ENCODE measurements around the gene ENTPD1. TPM values are rescaled to one million over a fixed set of nuclear protein-coding genes. Genes with fewer than 3 reads are reported as not detected.

The ENTPD1 gene
- total and polyA plus RNA-seq, 2 experiments from 2014 or later = 1.5 to 8.9 TPM

GRCh38 chr10:95809370-95810197, 53.6 kb downstream of the ENTPD1 start:
- no peaks in the 10 kb centered on the region for H3K9me2 ChIP-seq (replicated peaks; ENCODE audit: insufficient read depth)
- no peak overlapping the region for H2AFZ ChIP-seq
- H3K27ac ChIP-seq = no peak overlapping the region
- no peaks in the 10 kb centered on the region for H3K79me2 ChIP-seq
- no peaks in the 10 kb centered on the region for H3K36me3 ChIP-seq (replicated peaks; ENCODE audit: insufficient read depth, low read depth)
- H3K9me3 ChIP-seq (ENCODE audit: low read depth) = no peaks in the 10 kb centered on the region
- no peak overlapping the region for H3K4me3 ChIP-seq
- no peaks in the 10 kb centered on the region for H3K27me3 ChIP-seq
- H3K4me2 ChIP-seq = no peak overlapping the region
- no peak for DNase-seq (ENCODE audit: low spot score)
- H3K4me1 ChIP-seq (ENCODE audit: insufficient read depth) = no peaks in the 10 kb centered on the region
- WGBS (ENCODE audit: low lambda C conversion rate, missing lambda C conversion rate) = 95% methylated on average over 15 of the region's 64 CpGs
- no peak for TF ChIP-seq EZH2phosphoT487 (IDR thresholded peaks at IDR 0.05; ENCODE audit: low read depth, severe bottlenecking, unreplicated experiment)
- TF ChIP-seq CTCF (IDR thresholded peaks at IDR 0.05; ENCODE audit: poor library complexity) = no peak
- TF ChIP-seq EZH2 (IDR thresholded peaks at IDR 0.05; ENCODE audit: borderline replicate concordance) = no peak
- H4K20me1 ChIP-seq (ENCODE audit: insufficient read depth, poor library complexity, severe bottlenecking) = no peaks in the 10 kb centered on the region

- Histone ChIP-seq H3K79me2 (no peaks in the 10 kb centered on the region), H3K4me2 (no peak overlapping the region), H2AFZ (no peak overlapping the region), H3K36me3 (replicated peaks; ENCODE audit: insufficient read depth, low read depth) (no peaks in the 10 kb centered on the region), H3K9me3 (ENCODE audit: low read depth) (no peaks in the 10 kb centered on the region), H3K4me3 (no peak overlapping the region), H3K27ac (no peak overlapping the region), H3K27me3 (no peaks in the 10 kb centered on the region), H3K4me1 (ENCODE audit: insufficient read depth) (no peaks in the 10 kb centered on the region), H3K9me2 (replicated peaks; ENCODE audit: insufficient read depth) (no peaks in the 10 kb centered on the region), H4K20me1 (ENCODE audit: insufficient read depth, poor library complexity, severe bottlenecking) (no peaks in the 10 kb centered on the region)
- no peak for TF ChIP-seq CTCF (IDR thresholded peaks at IDR 0.05; ENCODE audit: poor library complexity)
- no peak for TF ChIP-seq EZH2phosphoT487 (IDR thresholded peaks at IDR 0.05; ENCODE audit: low read depth, severe bottlenecking, unreplicated experiment)
- TF ChIP-seq EZH2 (IDR thresholded peaks at IDR 0.05; ENCODE audit: borderline replicate concordance) = no peak
- WGBS (ENCODE audit: low lambda C conversion rate, missing lambda C conversion rate) = 86% methylated on average over 12 of the region's 20 CpGs
- DNase-seq (ENCODE audit: low spot score) = no peak
These were observed 54.4 kb downstream of the ENTPD1 start for GRCh38 chr10:95810198-95810976.

- H3K4me1 ChIP-seq (ENCODE audit: insufficient read depth) = no peaks in the 10 kb centered on the region
- TF ChIP-seq EZH2phosphoT487 (IDR thresholded peaks at IDR 0.05; ENCODE audit: low read depth, severe bottlenecking, unreplicated experiment) (no peak), EZH2 (IDR thresholded peaks at IDR 0.05; ENCODE audit: borderline replicate concordance) (no peak), CTCF (IDR thresholded peaks at IDR 0.05; ENCODE audit: poor library complexity) (no peak)
- H3K9me3 ChIP-seq (ENCODE audit: low read depth) = no peaks in the 10 kb centered on the region
- H3K27ac ChIP-seq = no peak overlapping the region
- DNase-seq (ENCODE audit: low spot score) = no peak
- no peak overlapping the region for H3K4me3 ChIP-seq
- H3K4me2 ChIP-seq = no peak overlapping the region
- H3K36me3 ChIP-seq (replicated peaks; ENCODE audit: insufficient read depth, low read depth) = no peaks in the 10 kb centered on the region
- 88% methylated on average over 3 of the region's 3 CpGs for whole genome bisulfite sequencing (ENCODE audit: low lambda C conversion rate, missing lambda C conversion rate)
- H4K20me1 ChIP-seq (ENCODE audit: insufficient read depth, poor library complexity, severe bottlenecking) = no peaks in the 10 kb centered on the region
- no peaks in the 10 kb centered on the region for H3K79me2 ChIP-seq
- no peaks in the 10 kb centered on the region for H3K9me2 ChIP-seq (replicated peaks; ENCODE audit: insufficient read depth)
- H2AFZ ChIP-seq = no peak overlapping the region
- no peaks in the 10 kb centered on the region for H3K27me3 ChIP-seq
These were observed 57.2 kb downstream of the ENTPD1 start for GRCh38 chr10:95813054-95813685.

Data from hepatocyte (in vitro differentiated cells).